Upper lobe of left lung (tissue), 6 donors: ENCODE data around the gene EMC10. TPM values are rescaled to one million over a fixed set of nuclear protein-coding genes. Genes with fewer than 3 reads are reported as not detected.
"Not testable (repeated sequence)": the region's sequence is repeated elsewhere in the genome, so short reads cannot be mapped to it uniquely, and the experiment has no call there.

Experiments used
- ATAC-seq, 2 donors: fragments of 200-7000 bp; cut with Tn5 transposase; one replicate each; pipeline ENCODE4 v1.9.1; 2022; ENCODE audit warnings: mild to moderate bottlenecking in 2 of 2, moderate library complexity in 2 of 2; ENCODE audit not compliant: low FRiP score in 2 of 2
- DNase-seq, 2 donors: peaks; one replicate each; pipeline ENCODE4 v3.0.0-alpha.2; 2019 to 2020
- H3K27ac ChIP-seq, 4 donors: fragments of 200-600 bp; sonication (generic); one replicate each; pipeline ENCODE4 v1.5.1; 2016 to 2019
- H3K27me3 ChIP-seq, 4 donors: fragments of 200-600 bp; sonication (generic); one replicate each; pipeline ENCODE4 v1.5.1; 2017 to 2019
- H3K36me3 ChIP-seq, 4 donors: fragments of 200-600 bp; sonication (generic); one replicate each; pipeline ENCODE4 v1.5.1; 2016 to 2019
- H3K4me1 ChIP-seq, 4 donors: fragments of 200-600 bp; sonication (generic); one replicate each; pipeline ENCODE4 v1.5.1; 2018 to 2019
- H3K4me3 ChIP-seq, 4 donors: fragments of 200-600 bp; sonication (generic); one replicate each; pipeline ENCODE4 v1.5.1; 2017 to 2019; ENCODE audit warnings: mild to moderate bottlenecking in 2 of 4, moderate library complexity in 1 of 4
- H3K9me3 ChIP-seq, 4 donors: fragments of 200-600 bp; sonication (generic); one replicate each; pipeline ENCODE4 v1.5.1; 2018 to 2019
- CTCF ChIP-seq, 6 experiments: fragments of 450-650 bp in 4 of 6; fragments of 200-600 bp in 2 of 6; sonication (generic) in 2 of 6; IDR thresholded peaks; one replicate each; pipeline ENCODE4 v1.5.1; 2016 to 2019; ENCODE audit warnings: antibody characterized with exemption in 6 of 6
- EP300 ChIP-seq, 4 donors: sonication (generic); formaldehyde crosslinking; IDR thresholded peaks; one replicate each; pipeline ENCODE4 v1.5.1; 2017; ENCODE audit warnings: antibody characterized with exemption in 4 of 4, control low read depth in 2 of 4
- POLR2A ChIP-seq, 4 donors: fragments of 450-650 bp; IDR thresholded peaks; one replicate each; pipeline ENCODE4 v1.5.1; 2016 to 2017; ENCODE audit warnings: antibody characterized with exemption in 4 of 4, mild to moderate bottlenecking in 2 of 4
- POLR2AphosphoS5 ChIP-seq, 2 donors: sonication (generic); formaldehyde crosslinking; IDR thresholded peaks; one replicate each; pipeline ENCODE4 v1.5.1; 2017; ENCODE audit warnings: antibody characterized with exemption in 2 of 2
- WGBS, 2 donors: methylation state at CpG; one replicate each; pipeline ENCODE4 v1.1.5; 2017 to 2018; 5-methylcytosine and 5-hydroxymethylcytosine counted together
- total RNA-seq, 6 donors: library from RNA; depleted of rRNA in 4 of 6; stranded (reverse); fragments of >200 nt in 4 of 6; gene quantifications; one replicate each; pipeline versions ENCODE4 v1.1.0 to v1.2.1, GENCODE V29; 2016 to 2021
- donor health status: DM: no; HTN: no; CAD: no; lungs with moderate emphysema.
- donor health status: DM: no; HTN: yes; CAD: no; lungs with severe emphysema.

Gene EMC10
- total RNA-seq, 6 donors from 2014 or later, result 83.8 to 155 (median 121) TPM

DNA sequence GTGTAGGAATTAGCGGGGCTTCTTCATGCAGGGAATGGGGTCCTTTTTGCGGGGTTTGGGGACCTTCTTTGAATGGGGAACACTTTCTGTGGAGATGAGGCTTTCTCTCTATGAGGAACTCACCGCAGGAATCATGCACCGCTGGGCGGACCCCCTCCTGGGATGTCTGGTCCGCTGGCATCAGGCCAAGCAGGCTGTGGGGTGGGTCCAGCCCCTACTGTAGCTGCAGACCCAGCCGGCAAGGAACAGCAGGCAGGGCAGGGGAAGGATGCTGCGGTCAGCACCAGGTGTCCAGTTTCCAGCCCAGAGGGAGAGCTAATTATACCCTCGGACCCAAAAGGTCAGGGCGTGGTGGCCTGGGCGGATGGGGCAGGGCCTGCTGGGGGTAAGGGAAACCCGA lies 41.8 kb upstream of the EMC10 start:
- peaks cover 9 to 20% (median 19%) of the 10 kb centered on the region in 4 donors for H3K4me1 ChIP-seq
- no peak for DNase-seq
- no peak for ATAC-seq
- H3K27me3 ChIP-seq, result peaks cover 0 to 4% (median 0%) of the 10 kb centered on the region in 4 donors
- no peak overlapping the region for H3K27ac ChIP-seq
- no peaks in the 10 kb centered on the region for H3K9me3 ChIP-seq
- H3K4me3 ChIP-seq, result no peak overlapping the region
- no peaks in the 10 kb centered on the region for H3K36me3 ChIP-seq
- TF ChIP-seq EP300 (IDR thresholded peaks at IDR 0.05) (no peak), POLR2AphosphoS5 (IDR thresholded peaks at IDR 0.05) (no peak), CTCF (IDR thresholded peaks at IDR 0.05) (no peak), POLR2A (IDR thresholded peaks at IDR 0.05) (no peak)
- WGBS, 2 donors, result 59 to 63% methylated on average over 6 to 12 of the region's 12 CpGs

DNA sequence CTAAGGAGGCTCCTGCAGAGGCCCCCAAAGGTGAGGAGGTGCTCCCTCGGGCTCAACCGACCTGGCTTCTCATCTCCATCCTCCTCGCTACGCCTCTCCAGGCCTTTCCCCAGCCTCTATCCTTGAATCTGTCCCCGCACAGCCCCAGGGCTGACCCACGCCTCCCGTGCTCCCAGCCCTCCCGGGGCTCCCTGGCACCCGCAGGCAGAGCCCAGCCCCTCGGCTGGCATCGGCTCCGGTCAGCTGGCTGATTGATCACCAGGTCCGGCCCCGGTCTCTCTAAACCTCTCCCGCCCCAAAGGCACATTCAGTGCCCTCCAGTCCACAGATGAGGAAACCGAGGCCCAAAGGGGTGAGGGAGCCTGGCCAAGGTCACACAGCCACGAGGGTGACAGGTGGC lies 41.1 kb upstream of the EMC10 start:
- no peaks in the 10 kb centered on the region for H3K36me3 ChIP-seq
- H3K27ac ChIP-seq, result no peak overlapping the region
- WGBS, 2 donors, result 76 to 85% methylated on average over 8 to 17 of the region's 17 CpGs
- H3K4me3 ChIP-seq, result no peak overlapping the region
- no peaks in the 10 kb centered on the region for H3K9me3 ChIP-seq
- no peak for TF ChIP-seq CTCF (IDR thresholded peaks at IDR 0.05)
- TF ChIP-seq POLR2AphosphoS5 (IDR thresholded peaks at IDR 0.05), result no peak
- no peak for TF ChIP-seq EP300 (IDR thresholded peaks at IDR 0.05)
- no peak for TF ChIP-seq POLR2A (IDR thresholded peaks at IDR 0.05)
- no peak for DNase-seq
- H3K27me3 ChIP-seq, result peaks cover 0 to 4% (median 0%) of the 10 kb centered on the region in 4 donors
- ATAC-seq, result no peak
- peaks cover 9 to 20% (median 19%) of the 10 kb centered on the region in 4 donors for H3K4me1 ChIP-seq

DNA sequence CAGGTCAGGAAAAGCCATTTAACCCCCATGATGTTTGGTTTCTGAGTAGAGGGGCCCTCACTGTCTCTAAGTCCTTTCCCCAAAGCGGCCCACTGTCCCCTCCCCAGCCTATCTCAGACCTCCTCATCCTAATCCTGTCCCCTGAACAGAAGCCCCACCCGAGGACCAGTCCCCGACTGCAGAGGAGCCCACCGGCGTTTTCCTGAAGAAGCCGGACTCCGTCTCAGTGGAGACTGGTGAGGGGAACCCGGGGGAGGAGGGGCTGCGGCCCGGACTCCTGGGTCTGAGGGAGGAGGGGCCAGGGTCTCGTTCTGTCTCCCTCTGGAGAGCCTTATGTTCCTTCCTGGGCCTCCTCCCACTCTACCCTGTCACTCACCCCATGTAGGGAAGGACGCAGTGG lies 40.7 kb upstream of the EMC10 start:
- Histone ChIP-seq H3K27me3 (peaks cover 0 to 4% (median 0%) of the 10 kb centered on the region in 4 donors), H3K27ac (no peak overlapping the region), H3K9me3 (no peaks in the 10 kb centered on the region), H3K4me1 (peaks cover 9 to 20% (median 19%) of the 10 kb centered on the region in 4 donors), H3K4me3 (no peak overlapping the region), H3K36me3 (no peaks in the 10 kb centered on the region)
- ATAC-seq (no peak), DNase-seq (no peak)
- TF ChIP-seq EP300 (IDR thresholded peaks at IDR 0.05), result no peak
- no peak for TF ChIP-seq POLR2A (IDR thresholded peaks at IDR 0.05)
- TF ChIP-seq POLR2AphosphoS5 (IDR thresholded peaks at IDR 0.05), result no peak
- TF ChIP-seq CTCF (IDR thresholded peaks at IDR 0.05), result no peak
- WGBS, 2 donors, result 69 to 83% methylated on average over 10 to 12 of the region's 12 CpGs

DNA sequence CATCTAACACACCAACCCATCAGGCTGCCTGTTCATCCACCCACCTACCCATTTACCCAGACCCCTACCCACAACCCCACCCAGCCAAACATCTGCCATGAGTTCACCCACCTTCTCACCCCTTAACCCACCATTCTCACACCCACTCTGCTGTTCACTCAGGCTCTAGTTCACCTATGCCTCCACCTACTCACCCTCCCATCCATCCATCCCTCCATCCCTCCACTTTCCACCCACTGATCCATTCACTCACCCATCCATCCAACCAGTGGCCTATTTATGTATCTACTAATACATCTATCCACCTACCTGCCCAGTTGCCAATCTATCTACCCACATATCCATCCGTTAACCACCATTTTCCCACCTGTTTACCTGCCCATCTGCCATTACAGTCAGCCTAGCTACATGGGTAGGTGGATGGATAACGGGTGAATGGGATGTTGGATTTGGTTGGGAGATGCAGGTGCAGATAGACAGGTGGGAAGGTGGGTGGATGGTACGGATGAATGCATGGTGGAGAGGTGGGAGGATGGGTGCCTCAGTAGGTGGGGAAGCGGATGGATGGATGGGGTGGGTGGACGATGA lies 38.4 kb upstream of the EMC10 start:
- Histone ChIP-seq H3K4me1 (peaks cover 0 to 1% (median under 1%) of the 10 kb centered on the region in 4 donors), H3K9me3 (no peaks in the 10 kb centered on the region), H3K36me3 (no peaks in the 10 kb centered on the region), H3K27me3 (no peaks in the 10 kb centered on the region), H3K4me3 (no peak overlapping the region), H3K27ac (no peak overlapping the region)
- ATAC-seq (no peak), DNase-seq (no peak)
- TF ChIP-seq CTCF (IDR thresholded peaks at IDR 0.05) (no peak), POLR2A (IDR thresholded peaks at IDR 0.05) (no peak), POLR2AphosphoS5 (IDR thresholded peaks at IDR 0.05) (no peak), EP300 (IDR thresholded peaks at IDR 0.05) (no peak)
- WGBS, 2 donors, result 90 to 94% methylated on average over 5 of the region's 5 CpGs

GRCh38 chr19:50439130-50439529 lies 37.2 kb upstream of the EMC10 start:
- 59 to 63% methylated on average over 2 of the region's 2 CpGs for WGBS, 2 donors
- H3K27me3 ChIP-seq, H3K4me1 ChIP-seq, ATAC-seq, H3K27ac ChIP-seq, H3K36me3 ChIP-seq, H3K4me3 ChIP-seq, H3K9me3 ChIP-seq, DNase-seq: not testable (repeated sequence)
